ENCODE measurements around the gene ADORA1.

The ADORA1 gene

GRCh38 chr1:203206129-203206687 lies 78.7 kb downstream of the ADORA1 start:
- TF ChIP-seq POLR2A (IDR thresholded peaks at IDR 0.05; ENCODE audit: low read length) (no peak), GATA1 (IDR thresholded peaks at IDR 0.05; ENCODE audit: low read depth, low read length) (no peak)
- no peak for DNase-seq

- TF ChIP-seq GATA1 (IDR thresholded peaks at IDR 0.05; ENCODE audit: low read depth, low read length) (no peak), POLR2A (IDR thresholded peaks at IDR 0.05; ENCODE audit: low read length) (no peak)
- no peak for DNase-seq
These were observed 80.2 kb downstream of the ADORA1 start for GRCh38 chr1:203207751-203208150.

GRCh38 chr1:203208181-203208580 lies 80.7 kb downstream of the ADORA1 start:
- no peak for TF ChIP-seq POLR2A (IDR thresholded peaks at IDR 0.05; ENCODE audit: low read length)
- TF ChIP-seq GATA1 (IDR thresholded peaks at IDR 0.05; ENCODE audit: low read depth, low read length): no peak
- DNase-seq: no peak

- no peak for DNase-seq
- TF ChIP-seq GATA1 (IDR thresholded peaks at IDR 0.05; ENCODE audit: low read depth, low read length): no peak
- TF ChIP-seq POLR2A (IDR thresholded peaks at IDR 0.05; ENCODE audit: low read length): no peak
These were observed 82.8 kb downstream of the ADORA1 start for GRCh38 chr1:203210350-203210749.

- DNase-seq: no peak
These were observed 83.5 kb downstream of the ADORA1 start for GRCh38 chr1:203210988-203211387.

GRCh38 chr1:203211812-203212211 lies 84.3 kb downstream of the ADORA1 start:
- DNase-seq: no peak
- TF ChIP-seq GATA1 (IDR thresholded peaks at IDR 0.05; ENCODE audit: low read depth, low read length): no peak

More at GRCh38 chr1:203210988-203211387, 83.5 kb downstream of the ADORA1 start:
- TF ChIP-seq POLR2A (IDR thresholded peaks at IDR 0.05; ENCODE audit: low read length): no peak
- TF ChIP-seq GATA1 (IDR thresholded peaks at IDR 0.05; ENCODE audit: low read depth, low read length): no peak

GRCh38 chr1:203213126-203213525 lies 85.6 kb downstream of the ADORA1 start:
- no peak for DNase-seq
- no peak for TF ChIP-seq POLR2A (IDR thresholded peaks at IDR 0.05; ENCODE audit: low read length)
- no peak for TF ChIP-seq GATA1 (IDR thresholded peaks at IDR 0.05; ENCODE audit: low read depth, low read length)

- no peak for DNase-seq
- TF ChIP-seq GATA1 (IDR thresholded peaks at IDR 0.05; ENCODE audit: low read depth, low read length) (no peak), POLR2A (IDR thresholded peaks at IDR 0.05; ENCODE audit: low read length) (no peak)
These were observed 87.3 kb downstream of the ADORA1 start for GRCh38 chr1:203214871-203215270.

- DNase-seq: no peak
These were observed 88.0 kb downstream of the ADORA1 start for GRCh38 chr1:203215573-203215972.

GRCh38 chr1:203216274-203217138 lies 89.0 kb downstream of the ADORA1 start:
- no peak for TF ChIP-seq GATA1 (IDR thresholded peaks at IDR 0.05; ENCODE audit: low read depth, low read length)
- no peak for TF ChIP-seq POLR2A (IDR thresholded peaks at IDR 0.05; ENCODE audit: low read length)
- DNase-seq: peak; percentile 60 to 83

More at GRCh38 chr1:203215573-203215972, 88.0 kb downstream of the ADORA1 start:
- no peak for TF ChIP-seq GATA1 (IDR thresholded peaks at IDR 0.05; ENCODE audit: low read depth, low read length)
- TF ChIP-seq POLR2A (IDR thresholded peaks at IDR 0.05; ENCODE audit: low read length): no peak
